K562 (cell line): Measurements from ENCODE around the gene CNGB1. TPM values are rescaled to one million over a fixed set of nuclear protein-coding genes. Genes with fewer than 3 reads are reported as not detected.

ENCODE experiments used
- EHMT2 ChIP-seq: fragments of 450-650 bp; IDR thresholded peaks from 2 replicates; pipeline ENCODE4 v1.6.1; 2018; ENCODE audit warnings: antibody characterized with exemption
- LCOR ChIP-seq: sonication (generic); formaldehyde crosslinking; IDR thresholded peaks from 2 replicates; pipeline ENCODE4 v1.8.0; 2022; ENCODE audit warnings: mild to moderate bottlenecking, missing genetic modification reagents
- MCM5 ChIP-seq: fragments of 450-650 bp; IDR thresholded peaks from 2 replicates; pipeline ENCODE4 v1.6.1; 2016; ENCODE audit warnings: low read depth
- MEIS2 ChIP-seq: fragments of 450-650 bp; IDR thresholded peaks from 2 replicates; pipeline ENCODE4 v1.6.1; 2014; ENCODE audit warnings: mild to moderate bottlenecking; ENCODE audit not compliant: partially characterized antibody
- MTA1 ChIP-seq: fragments of 450-650 bp; IDR thresholded peaks from 2 replicates; pipeline ENCODE4 v1.6.1; 2017; ENCODE audit warnings: borderline replicate concordance
- NRF1 ChIP-seq, 2 experiments: fragments of 450-650 bp; IDR thresholded peaks in 1 of 2; conservative IDR thresholded peaks in 1 of 2; 2 replicates each; pipeline ENCODE4 v1.6.1; 2014; ENCODE audit warnings: mild to moderate bottlenecking in 2 of 2
- PYGO2 ChIP-seq: fragments of 450-650 bp; IDR thresholded peaks from 2 replicates; pipeline ENCODE4 v1.6.1; 2016; ENCODE audit warnings: mild to moderate bottlenecking, missing genetic modification characterization, moderate library complexity, missing compliant biosample characterization
- SP2 ChIP-seq: IDR thresholded peaks from 2 replicates; pipeline ENCODE4 v1.6.1; 2011; ENCODE audit warnings: mild to moderate bottlenecking, low read depth, low read length, moderate library complexity; ENCODE audit not compliant: poor library complexity, severe bottlenecking; ENCODE audit errors: extremely low read depth
- TARDBP ChIP-seq: fragments of 450-650 bp; IDR thresholded peaks from 2 replicates; pipeline ENCODE4 v1.6.1; 2016
- ZKSCAN3 ChIP-seq: fragments of 250-450 bp; sonication (Bioruptor Pico); IDR thresholded peaks from 2 replicates; pipeline ENCODE4 v1.4.0; 2020
- ZKSCAN8 ChIP-seq: fragments of 200-800 bp; sonication (Bioruptor generic); IDR thresholded peaks from 2 replicates; pipeline ENCODE4 v1.6.1; 2016; ENCODE audit warnings: missing genetic modification characterization, missing compliant biosample characterization
- polyA plus RNA-seq, 8 experiments: library from polyadenylated mRNA; depleted of rRNA in 4 of 8; stranded (reverse) in 5 of 8; unstranded in 3 of 8; fragments of >200 nt; fragmentation: Nextera tagmentation in 2 of 8; fragmentation: Illumina TruSeq in 1 of 8; extraction: Ambion mirVana in 2 of 8; extraction: Trizol in 1 of 8; gene quantifications; 2 replicates each; pipeline versions ENCODE4 v1.2.1 to v1.2.3, GENCODE V29; 2011 to 2014; ENCODE audit warnings: inconsistent platforms in 1 of 8, missing spikeins in 1 of 8
- total RNA-seq, 7 experiments: library from RNA; depleted of rRNA in 6 of 7; stranded (reverse); fragments of >200 nt in 6 of 7; fragmentation: Illumina TruSeq in 2 of 7; extraction: Trizol in 2 of 7; gene quantifications; 2 replicates each; pipeline versions ENCODE4 v1.2.1 to v1.2.3, GENCODE V29; 2011 to 2021; ENCODE audit warnings: low replicate concordance in 1 of 7
- TF ChIP-seq, protein P1 (sequence below): IDR thresholded peaks from 2 replicates; pipeline ENCODE4 v1.6.1; 2012; ENCODE audit warnings: low read depth, low read length, improper control_type of control experiment, borderline replicate concordance
- TF ChIP-seq, protein P2 (sequence below), 2 experiments: fragments of 450-650 bp; IDR thresholded peaks; 2 replicates each; pipeline ENCODE4 v1.6.1; 2018; ENCODE audit warnings: mild to moderate bottlenecking in 2 of 2, low read depth in 1 of 2; ENCODE audit not compliant: partially characterized antibody in 2 of 2
- TF ChIP-seq, protein P3 (sequence below), 2 experiments: fragments of 450-650 bp in 1 of 2; IDR thresholded peaks; 2 replicates each; pipeline ENCODE4 v1.6.1; 2011 to 2017; ENCODE audit warnings: low read depth in 2 of 2, antibody characterized with exemption in 1 of 2, borderline replicate concordance in 1 of 2, low read length in 1 of 2, mild to moderate bottlenecking in 1 of 2, mixed read lengths in 1 of 2; ENCODE audit not compliant: control insufficient read depth in 1 of 2
- TF ChIP-seq, protein P4 (sequence below): fragments of 450-650 bp; formaldehyde crosslinking; IDR thresholded peaks from 2 replicates; pipeline ENCODE4 v1.4.0; 2022; ENCODE audit warnings: missing genetic modification characterization

The CNGB1 gene
- total and polyA plus RNA-seq, 9 of the 15 experiments (the other 6 are each of a cell fraction or from before 2014, with no cell fraction given): not detected

DNA sequence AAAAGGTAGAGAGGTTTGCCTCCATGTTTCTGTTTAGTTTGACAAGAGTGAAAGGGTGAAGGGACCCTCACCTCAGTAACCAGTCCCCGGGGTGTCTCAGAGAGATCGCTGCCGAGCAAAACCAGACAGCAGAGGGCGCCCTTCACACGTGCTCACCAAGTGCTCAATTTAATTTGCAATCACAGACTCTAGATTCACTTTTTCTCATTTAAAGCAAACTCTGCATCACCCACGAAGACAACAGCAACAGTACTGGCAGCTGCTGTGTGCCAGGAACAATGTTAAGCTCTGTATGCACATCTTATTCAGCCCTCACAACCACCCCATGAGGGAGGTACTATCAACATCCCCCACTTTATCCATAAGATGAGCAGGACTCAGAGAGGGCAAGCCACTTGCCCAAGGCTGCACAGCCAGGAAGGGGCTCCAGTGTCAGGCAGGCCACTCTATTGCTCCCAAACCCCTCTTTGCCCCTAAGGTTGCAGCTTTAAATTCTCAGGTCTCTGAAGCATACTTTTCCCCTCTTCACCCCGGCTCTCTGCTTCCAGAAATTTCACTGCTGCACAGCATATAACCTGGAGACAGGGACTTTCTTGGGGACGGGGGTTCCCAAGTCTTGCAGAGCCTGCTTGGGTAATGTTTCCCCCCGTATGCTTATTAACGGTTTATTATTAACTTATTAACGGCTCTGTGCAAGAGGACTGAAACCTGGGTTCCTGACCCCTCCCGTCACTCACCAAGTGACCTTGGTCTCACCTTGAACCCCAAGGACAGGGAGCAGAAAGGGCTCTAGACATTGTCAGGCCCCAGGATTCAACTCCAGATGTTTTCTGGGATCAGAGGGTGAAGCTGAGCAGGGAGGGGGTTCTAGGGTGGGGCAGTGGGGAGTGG is 70.9 kb downstream of the CNGB1 start (continued):
- no peak for TF ChIP-seq EHMT2
- TF ChIP-seq SP2: no peak
- no peak for TF ChIP-seq MCM5
- TF ChIP-seq ZKSCAN8: no peak
- TF ChIP-seq MEIS2: no peak
- TF ChIP-seq, protein P1, sequence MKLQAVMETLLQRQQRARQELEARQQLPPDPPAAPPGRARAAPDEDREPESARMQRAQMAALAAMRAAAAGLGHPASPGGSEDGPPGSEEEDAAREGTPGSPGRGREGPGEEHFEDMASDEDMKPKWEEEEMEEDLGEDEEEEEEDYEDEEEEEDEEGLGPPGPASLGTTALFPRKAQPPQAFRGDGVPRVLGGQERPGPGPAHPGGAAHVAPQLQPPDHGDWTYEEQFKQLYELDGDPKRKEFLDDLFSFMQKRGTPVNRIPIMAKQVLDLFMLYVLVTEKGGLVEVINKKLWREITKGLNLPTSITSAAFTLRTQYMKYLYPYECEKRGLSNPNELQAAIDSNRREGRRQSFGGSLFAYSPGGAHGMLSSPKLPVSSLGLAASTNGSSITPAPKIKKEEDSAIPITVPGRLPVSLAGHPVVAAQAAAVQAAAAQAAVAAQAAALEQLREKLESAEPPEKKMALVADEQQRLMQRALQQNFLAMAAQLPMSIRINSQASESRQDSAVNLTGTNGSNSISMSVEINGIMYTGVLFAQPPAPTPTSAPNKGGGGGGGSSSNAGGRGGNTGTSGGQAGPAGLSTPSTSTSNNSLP: no peak
- TF ChIP-seq, protein P2, sequence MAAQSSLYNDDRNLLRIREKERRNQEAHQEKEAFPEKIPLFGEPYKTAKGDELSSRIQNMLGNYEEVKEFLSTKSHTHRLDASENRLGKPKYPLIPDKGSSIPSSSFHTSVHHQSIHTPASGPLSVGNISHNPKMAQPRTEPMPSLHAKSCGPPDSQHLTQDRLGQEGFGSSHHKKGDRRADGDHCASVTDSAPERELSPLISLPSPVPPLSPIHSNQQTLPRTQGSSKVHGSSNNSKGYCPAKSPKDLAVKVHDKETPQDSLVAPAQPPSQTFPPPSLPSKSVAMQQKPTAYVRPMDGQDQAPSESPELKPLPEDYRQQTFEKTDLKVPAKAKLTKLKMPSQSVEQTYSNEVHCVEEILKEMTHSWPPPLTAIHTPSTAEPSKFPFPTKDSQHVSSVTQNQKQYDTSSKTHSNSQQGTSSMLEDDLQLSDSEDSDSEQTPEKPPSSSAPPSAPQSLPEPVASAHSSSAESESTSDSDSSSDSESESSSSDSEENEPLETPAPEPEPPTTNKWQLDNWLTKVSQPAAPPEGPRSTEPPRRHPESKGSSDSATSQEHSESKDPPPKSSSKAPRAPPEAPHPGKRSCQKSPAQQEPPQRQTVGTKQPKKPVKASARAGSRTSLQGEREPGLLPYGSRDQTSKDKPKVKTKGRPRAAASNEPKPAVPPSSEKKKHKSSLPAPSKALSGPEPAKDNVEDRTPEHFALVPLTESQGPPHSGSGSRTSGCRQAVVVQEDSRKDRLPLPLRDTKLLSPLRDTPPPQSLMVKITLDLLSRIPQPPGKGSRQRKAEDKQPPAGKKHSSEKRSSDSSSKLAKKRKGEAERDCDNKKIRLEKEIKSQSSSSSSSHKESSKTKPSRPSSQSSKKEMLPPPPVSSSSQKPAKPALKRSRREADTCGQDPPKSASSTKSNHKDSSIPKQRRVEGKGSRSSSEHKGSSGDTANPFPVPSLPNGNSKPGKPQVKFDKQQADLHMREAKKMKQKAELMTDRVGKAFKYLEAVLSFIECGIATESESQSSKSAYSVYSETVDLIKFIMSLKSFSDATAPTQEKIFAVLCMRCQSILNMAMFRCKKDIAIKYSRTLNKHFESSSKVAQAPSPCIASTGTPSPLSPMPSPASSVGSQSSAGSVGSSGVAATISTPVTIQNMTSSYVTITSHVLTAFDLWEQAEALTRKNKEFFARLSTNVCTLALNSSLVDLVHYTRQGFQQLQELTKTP (IDR thresholded peaks at IDR 0.05; ENCODE audit: low read depth in 1 of 2, partially characterized antibody in 2 of 2): no peak
- no peak for TF ChIP-seq NRF1 (conservative IDR thresholded peaks at IDR 0.05 in 1 of 2, IDR thresholded peaks at IDR 0.05 in 1 of 2)
- TF ChIP-seq PYGO2 (tag): no peak
- TF ChIP-seq, protein P3, sequence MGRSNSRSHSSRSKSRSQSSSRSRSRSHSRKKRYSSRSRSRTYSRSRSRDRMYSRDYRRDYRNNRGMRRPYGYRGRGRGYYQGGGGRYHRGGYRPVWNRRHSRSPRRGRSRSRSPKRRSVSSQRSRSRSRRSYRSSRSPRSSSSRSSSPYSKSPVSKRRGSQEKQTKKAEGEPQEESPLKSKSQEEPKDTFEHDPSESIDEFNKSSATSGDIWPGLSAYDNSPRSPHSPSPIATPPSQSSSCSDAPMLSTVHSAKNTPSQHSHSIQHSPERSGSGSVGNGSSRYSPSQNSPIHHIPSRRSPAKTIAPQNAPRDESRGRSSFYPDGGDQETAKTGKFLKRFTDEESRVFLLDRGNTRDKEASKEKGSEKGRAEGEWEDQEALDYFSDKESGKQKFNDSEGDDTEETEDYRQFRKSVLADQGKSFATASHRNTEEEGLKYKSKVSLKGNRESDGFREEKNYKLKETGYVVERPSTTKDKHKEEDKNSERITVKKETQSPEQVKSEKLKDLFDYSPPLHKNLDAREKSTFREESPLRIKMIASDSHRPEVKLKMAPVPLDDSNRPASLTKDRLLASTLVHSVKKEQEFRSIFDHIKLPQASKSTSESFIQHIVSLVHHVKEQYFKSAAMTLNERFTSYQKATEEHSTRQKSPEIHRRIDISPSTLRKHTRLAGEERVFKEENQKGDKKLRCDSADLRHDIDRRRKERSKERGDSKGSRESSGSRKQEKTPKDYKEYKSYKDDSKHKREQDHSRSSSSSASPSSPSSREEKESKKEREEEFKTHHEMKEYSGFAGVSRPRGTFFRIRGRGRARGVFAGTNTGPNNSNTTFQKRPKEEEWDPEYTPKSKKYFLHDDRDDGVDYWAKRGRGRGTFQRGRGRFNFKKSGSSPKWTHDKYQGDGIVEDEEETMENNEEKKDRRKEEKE (IDR thresholded peaks at IDR 0.05; ENCODE audit: borderline replicate concordance in 1 of 2, control insufficient read depth in 1 of 2, low read depth in 2 of 2, low read length in 1 of 2): no peak
- TF ChIP-seq LCOR (CRISPR knock-in tag): no peak
- no peak for TF ChIP-seq MTA1
- TF ChIP-seq, protein P4, sequence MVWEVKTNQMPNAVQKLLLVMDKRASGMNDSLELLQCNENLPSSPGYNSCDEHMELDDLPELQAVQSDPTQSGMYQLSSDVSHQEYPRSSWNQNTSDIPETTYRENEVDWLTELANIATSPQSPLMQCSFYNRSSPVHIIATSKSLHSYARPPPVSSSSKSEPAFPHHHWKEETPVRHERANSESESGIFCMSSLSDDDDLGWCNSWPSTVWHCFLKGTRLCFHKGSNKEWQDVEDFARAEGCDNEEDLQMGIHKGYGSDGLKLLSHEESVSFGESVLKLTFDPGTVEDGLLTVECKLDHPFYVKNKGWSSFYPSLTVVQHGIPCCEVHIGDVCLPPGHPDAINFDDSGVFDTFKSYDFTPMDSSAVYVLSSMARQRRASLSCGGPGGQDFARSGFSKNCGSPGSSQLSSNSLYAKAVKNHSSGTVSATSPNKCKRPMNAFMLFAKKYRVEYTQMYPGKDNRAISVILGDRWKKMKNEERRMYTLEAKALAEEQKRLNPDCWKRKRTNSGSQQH (CRISPR knock-in tag): no peak
- no peak for TF ChIP-seq TARDBP
- TF ChIP-seq ZKSCAN3 (CRISPR knock-in tag): no peak
